Endometrial microvascular endothelial cells (primary cell): ENCODE results near the gene PEX6. TPM values are rescaled to one million over a fixed set of nuclear protein-coding genes. Genes with fewer than 3 reads are reported as not detected.
"Not testable (repeated sequence)": the region's sequence is repeated elsewhere in the genome, so short reads cannot be mapped to it uniquely, and the experiment has no call there.

Source experiments
- in situ Hi-C: cut with HindIII; loops from 2 replicates; pipeline ENCODE4 v1.10.0; 2017; ENCODE audit warnings: low sequenced_read_pairs, low pct_unique_long_range_greater_than_20kb; ENCODE audit errors: inconsistent ontology term
- total RNA-seq: library from RNA; depleted of rRNA; stranded (reverse); fragments of >200 nt; gene quantifications from one replicate; pipeline ENCODE4 v1.2.3, GENCODE V29; 2015; ENCODE audit errors: inconsistent ontology term

Gene PEX6
- total RNA-seq, 1 donor from 2014 or later: 12.2 TPM

DNA sequence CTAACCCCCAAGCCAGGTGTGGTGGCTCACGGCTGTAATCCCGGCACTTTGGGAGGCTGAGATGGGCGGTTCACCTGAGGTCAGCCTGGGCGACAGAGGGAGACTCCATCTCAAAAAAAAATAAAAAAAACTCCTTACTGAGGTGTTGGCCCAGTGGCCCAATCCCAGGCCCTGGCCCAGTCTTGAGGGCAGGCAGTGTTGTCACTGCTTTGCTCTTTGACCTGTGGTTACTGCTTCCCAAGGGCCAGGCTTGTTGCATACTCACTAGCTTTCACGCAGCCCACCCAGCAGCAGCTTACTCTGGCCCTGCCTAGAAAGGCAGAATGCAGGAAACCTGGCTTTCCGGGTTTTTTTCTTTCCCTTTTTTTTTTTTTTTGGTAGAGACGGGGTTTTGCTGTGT is 36.5 kb downstream of the PEX6 start:
- in situ Hi-C loops: no loop called here

- in situ Hi-C loops: not testable (repeated sequence)
Measured at GRCh38 chr6:42941356-42941755, 37.6 kb downstream of the PEX6 start.

DNA sequence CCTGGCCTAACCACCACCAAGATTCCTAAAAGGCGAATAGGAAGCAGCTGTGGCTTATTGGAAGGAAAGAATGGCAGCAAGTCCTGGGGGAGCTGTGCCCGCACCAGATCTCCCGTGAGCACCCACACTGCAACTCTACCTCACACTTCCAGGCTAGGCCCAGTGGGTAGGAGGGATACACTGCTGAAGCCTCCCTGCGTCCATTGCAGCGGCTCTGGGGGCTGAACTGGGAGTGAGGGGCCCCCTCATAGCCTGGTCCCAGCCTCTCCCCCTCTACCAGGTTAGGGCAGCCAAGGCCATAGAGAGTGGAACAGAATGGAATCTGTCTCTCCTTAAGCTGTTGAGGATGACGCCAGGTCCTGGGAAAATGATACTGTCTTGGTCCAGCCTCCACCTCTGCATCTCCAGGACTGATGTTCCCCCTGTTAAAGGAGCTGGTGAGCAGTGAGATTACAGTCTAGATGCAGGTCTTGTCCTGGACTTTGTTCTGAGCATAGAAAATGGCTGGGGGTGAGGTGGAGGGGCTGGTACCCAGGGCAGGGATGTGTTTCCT is 38.4 kb downstream of the PEX6 start:
- in situ Hi-C loops: no loop called here

DNA sequence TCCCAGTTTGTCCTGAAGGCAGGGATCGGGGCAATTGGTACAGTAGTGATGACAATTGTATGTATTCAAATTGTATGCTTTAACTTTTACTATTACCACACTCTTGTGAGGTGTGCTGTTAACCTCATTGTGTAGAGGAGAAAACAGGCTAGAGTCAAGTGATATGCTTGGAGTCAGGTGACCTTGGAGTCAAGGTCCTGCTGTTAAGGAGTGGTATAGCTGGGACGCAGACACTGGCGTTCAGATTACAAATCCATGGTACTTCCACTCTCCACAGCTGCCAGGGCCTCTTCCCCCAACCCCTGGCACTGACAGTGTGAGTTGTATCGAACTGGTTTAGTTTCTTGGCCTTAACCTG is 39.2 kb downstream of the PEX6 start:
- in situ Hi-C loops: no loop called here

DNA sequence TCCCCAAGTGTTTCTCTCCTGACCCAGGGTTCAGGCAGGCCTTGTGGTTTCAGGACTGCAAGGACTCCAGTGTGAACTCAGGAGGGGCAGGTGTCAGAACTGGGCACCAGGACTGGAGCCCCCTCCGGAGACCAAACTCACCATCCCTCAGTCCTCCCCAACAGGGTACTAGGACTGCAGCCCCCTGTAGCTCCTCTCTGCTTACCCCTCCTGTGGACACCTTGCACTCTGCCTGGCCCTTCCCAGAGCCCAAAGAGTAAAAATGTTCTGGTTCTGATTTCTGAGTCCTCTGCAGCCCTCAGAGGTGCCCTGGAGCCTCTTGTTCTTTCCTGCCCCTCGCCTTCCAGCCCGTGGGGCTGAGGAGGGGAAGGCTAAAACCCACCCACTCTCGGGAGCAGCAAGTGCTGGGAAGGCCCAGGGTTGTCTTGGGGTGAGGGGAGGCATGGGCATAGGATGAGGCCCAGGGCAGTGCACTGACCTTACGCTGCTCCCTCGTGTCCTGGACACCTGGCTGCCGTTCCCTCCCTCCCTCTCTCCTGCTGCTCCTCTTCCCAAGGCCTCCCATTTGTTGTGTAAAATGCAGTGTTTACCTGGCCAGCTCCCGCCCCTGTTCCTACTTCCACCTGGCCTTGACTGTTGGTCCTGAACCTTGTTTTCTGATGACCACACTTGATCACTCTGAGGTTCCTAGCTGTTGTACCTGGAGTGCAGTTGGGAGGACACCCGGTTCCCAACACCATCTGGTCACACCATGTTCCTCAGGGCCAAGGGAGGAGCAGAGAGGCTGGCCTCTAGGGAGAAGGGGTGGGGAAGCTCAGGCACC is 39.8 kb downstream of the PEX6 start:
- in situ Hi-C loops: no loop called here

GRCh38 chr6:42938428-42938796 is 40.6 kb downstream of the PEX6 start:
- in situ Hi-C loops: no loop called here

DNA sequence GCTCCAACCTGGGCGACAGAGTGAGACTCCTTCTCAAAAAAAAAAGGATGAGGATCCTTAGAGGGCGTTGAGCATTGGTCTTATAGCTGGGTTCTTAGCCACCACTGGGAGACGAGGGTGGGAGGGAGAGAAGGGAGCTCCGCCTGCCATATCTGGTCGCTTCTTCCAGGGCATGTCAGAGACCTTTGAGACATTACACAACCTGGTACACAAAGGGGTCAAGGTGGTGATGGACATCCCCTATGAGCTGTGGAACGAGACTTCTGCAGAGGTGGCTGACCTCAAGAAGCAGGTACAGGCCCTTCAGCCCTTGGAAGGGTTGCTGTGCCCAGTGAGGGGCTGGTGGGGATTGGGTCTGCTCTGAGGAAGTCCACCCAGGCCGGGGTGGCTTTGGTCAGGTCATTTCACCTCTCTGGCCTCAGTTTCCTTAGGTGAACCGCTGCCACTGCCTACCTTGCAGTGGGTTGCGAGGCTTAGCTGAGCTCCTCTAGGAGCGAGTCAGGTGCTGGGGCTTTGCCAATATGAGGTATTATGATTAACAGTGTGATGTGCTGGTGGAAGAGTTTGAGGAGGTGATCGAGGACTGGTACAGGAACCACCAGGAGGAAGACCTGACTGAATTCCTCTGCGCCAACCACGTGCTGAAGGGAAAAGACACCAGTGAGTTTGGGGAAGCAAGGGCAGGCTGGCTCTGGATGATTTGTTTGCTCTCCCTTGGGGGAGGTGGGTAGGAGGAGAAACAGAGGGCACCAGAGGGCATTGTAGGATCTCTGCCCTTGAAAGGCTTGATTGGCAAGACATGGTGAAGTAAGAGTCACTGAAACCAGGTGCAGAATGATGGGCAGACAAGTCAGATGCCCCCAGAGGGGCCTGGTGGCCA is 41.2 kb downstream of the PEX6 start:
- in situ Hi-C loops: no loop called here

DNA sequence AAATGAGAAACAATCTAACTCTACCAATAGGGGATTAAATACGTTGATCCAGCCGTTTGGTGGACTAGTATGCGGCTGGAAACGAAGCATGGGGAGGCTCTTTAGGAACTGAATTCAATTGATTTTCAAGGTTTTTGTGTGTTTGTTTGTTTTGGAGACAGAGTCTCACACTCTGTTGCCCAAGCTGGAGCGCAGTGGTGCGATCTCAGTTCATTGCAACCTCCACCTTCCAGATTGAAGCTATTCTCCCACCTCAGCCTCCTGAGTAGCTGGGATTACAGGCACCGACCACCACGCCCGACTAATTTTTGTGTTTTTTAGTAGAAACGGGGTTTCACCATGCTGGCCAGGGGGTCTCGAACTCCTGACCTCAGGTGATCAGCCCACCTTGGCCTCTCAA is 42.6 kb downstream of the PEX6 start:
- in situ Hi-C loops: no loop called here

DNA sequence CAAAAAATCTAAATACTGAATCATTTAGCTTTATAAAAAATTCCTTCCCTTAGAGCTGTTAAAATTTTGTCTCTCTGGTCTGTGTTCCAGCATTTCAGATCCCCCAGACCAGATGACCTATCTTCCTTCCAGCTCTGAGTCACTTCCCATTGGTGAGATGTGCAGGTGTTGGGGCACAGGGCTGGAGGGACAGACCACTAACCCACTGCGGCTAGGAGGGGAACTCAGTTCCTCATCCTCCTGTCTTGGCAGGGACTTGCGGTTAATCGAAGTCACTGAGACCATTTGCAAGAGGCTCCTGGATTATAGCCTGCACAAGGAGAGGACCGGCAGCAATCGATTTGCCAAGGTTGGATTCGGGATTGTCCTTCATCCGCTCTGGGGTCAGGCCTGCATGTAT is 43.7 kb downstream of the PEX6 start:
- in situ Hi-C loops: no loop called here

- in situ Hi-C loops: no loop called here
Measured at GRCh38 chr6:42933205-42933604, 45.8 kb downstream of the PEX6 start.

GRCh38 chr6:42932412-42932811 is 46.6 kb downstream of the PEX6 start:
- in situ Hi-C loops: no loop called here

- in situ Hi-C loops: no loop called here
Measured at GRCh38 chr6:42929821-42930360, 49.1 kb downstream of the PEX6 start.

- in situ Hi-C loops: no loop called here
Measured at GRCh38 chr6:42928986-42929820, 49.8 kb downstream of the PEX6 start, which contains the start of gene CNPY3. Gene CNPY3 (plus strand): TSS chr6:42929480. CDS start chr6:42929571, 91 bp downstream.

GRCh38 chr6:42925248-42925857 is 53.6 kb downstream of the PEX6 start:
- in situ Hi-C loops: no loop called here

GRCh38 chr6:42923666-42924065 is 55.3 kb downstream of the PEX6 start:
- in situ Hi-C loops: no loop called here

GRCh38 chr6:42921801-42922200 is 57.2 kb downstream of the PEX6 start:
- in situ Hi-C loops: no loop called here

- in situ Hi-C loops: no loop called here
Measured at GRCh38 chr6:42916288-42916687, 62.7 kb downstream of the PEX6 start.

DNA sequence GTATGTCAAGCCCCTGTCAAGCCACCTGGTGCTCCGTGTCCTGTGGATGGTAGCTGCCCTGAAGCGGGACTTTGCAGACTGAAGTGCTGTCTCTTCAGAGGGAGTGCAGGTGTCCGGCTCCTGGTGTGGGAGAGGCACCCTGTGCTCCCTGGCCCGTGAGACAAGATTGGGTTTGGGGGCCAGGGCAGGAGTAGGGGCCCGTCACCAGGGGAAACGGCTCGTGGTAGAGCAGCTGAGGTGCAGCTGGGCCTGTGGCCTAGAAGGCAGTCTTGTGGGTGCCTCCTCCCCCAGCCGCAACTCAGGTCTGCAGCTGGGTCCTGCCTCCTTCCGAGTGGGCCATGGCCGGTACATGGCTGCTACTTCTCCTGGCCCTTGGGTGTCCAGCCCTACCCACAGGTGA is 63.2 kb downstream of the PEX6 start, which contains the start of gene PTCRA:
Gene PTCRA (plus strand): TSS at position 322 of the 400 bp plus-strand sequence. CDS start 17 bp downstream, at position 339.
- in situ Hi-C loops: no loop called here
